Panc1 (cell line): ENCODE data around the gene ARFGEF2.

Experiments
- CTCF ChIP-seq: fragments of 450-650 bp; IDR thresholded peaks from 2 replicates; pipeline ENCODE4 v1.5.1; 2017; ENCODE audit warnings: mild to moderate bottlenecking
- POLR2AphosphoS5 ChIP-seq: IDR thresholded peaks from 2 replicates; pipeline ENCODE4 v1.6.1; 2012; ENCODE audit warnings: mild to moderate bottlenecking, low read depth, low read length, moderate library complexity
- SIN3A ChIP-seq: IDR thresholded peaks from 2 replicates; pipeline ENCODE4 v1.6.1; 2012; ENCODE audit warnings: low read depth, mild to moderate bottlenecking, low read length, moderate library complexity, borderline replicate concordance; ENCODE audit not compliant: insufficient read depth
- TCF7L2 ChIP-seq: IDR thresholded peaks from 2 replicates; pipeline ENCODE4 v1.6.1; 2011; ENCODE audit warnings: mild to moderate bottlenecking, low read depth, low read length, inconsistent platforms
- TF ChIP-seq, protein P1 (sequence below), 2 experiments: IDR thresholded peaks; 2 replicates each; pipeline ENCODE4 v1.6.1; 2011 to 2012; ENCODE audit warnings: low read depth in 2 of 2, control low read depth in 1 of 2, low read length in 1 of 2, mild to moderate bottlenecking in 1 of 2, moderate library complexity in 1 of 2; ENCODE audit not compliant: insufficient read depth in 1 of 2

- TF ChIP-seq CTCF (no peak), TCF7L2 (no peak), POLR2AphosphoS5 (no peak), SIN3A (no peak)
- TF ChIP-seq, protein P1, sequence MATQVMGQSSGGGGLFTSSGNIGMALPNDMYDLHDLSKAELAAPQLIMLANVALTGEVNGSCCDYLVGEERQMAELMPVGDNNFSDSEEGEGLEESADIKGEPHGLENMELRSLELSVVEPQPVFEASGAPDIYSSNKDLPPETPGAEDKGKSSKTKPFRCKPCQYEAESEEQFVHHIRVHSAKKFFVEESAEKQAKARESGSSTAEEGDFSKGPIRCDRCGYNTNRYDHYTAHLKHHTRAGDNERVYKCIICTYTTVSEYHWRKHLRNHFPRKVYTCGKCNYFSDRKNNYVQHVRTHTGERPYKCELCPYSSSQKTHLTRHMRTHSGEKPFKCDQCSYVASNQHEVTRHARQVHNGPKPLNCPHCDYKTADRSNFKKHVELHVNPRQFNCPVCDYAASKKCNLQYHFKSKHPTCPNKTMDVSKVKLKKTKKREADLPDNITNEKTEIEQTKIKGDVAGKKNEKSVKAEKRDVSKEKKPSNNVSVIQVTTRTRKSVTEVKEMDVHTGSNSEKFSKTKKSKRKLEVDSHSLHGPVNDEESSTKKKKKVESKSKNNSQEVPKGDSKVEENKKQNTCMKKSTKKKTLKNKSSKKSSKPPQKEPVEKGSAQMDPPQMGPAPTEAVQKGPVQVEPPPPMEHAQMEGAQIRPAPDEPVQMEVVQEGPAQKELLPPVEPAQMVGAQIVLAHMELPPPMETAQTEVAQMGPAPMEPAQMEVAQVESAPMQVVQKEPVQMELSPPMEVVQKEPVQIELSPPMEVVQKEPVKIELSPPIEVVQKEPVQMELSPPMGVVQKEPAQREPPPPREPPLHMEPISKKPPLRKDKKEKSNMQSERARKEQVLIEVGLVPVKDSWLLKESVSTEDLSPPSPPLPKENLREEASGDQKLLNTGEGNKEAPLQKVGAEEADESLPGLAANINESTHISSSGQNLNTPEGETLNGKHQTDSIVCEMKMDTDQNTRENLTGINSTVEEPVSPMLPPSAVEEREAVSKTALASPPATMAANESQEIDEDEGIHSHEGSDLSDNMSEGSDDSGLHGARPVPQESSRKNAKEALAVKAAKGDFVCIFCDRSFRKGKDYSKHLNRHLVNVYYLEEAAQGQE (IDR thresholded peaks at IDR 0.05; ENCODE audit: insufficient read depth in 1 of 2, low read depth in 2 of 2, low read length in 1 of 2), result no peak
These were observed 11.7 kb downstream of the ARFGEF2 start for GRCh38 chr20:48933017-48933766.
